GM20431 (cell line): Measurements from ENCODE around the gene PPP2CA.
"Not testable (repeated sequence)": the region's sequence is repeated elsewhere in the genome, so short reads cannot be mapped to it uniquely, and the experiment has no call there.

Source experiments
- in situ Hi-C: fragments of 300-500 bp; cut with MseI, MboI; formaldehyde crosslinking; loops from one replicate; pipeline ENCODE4 v1.15.0; 2020; ENCODE audit warnings: low sequenced_read_pairs; ENCODE audit not compliant: unreplicated experiment

Gene PPP2CA

DNA sequence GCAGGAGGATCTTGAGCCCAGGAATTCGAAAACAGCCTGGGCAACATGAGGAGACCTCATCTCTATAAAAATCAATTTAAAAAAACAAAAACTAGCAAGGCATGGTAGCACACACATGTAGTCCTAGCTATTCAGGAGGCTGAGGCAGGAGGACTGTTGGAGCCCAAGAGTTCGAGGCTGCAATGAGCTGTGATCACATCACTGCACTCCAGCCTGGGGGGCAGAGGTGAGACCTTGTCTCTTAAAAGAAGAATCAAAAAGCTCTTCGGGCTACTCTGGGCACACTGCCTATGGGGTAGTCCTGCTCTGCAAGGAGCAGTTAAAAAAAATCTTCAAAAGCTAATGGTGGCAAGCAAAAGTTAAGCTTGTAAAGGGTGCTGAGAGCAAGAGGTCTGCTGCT lies 72.6 kb downstream of the PPP2CA start:
- in situ Hi-C loops: no loop called here

DNA sequence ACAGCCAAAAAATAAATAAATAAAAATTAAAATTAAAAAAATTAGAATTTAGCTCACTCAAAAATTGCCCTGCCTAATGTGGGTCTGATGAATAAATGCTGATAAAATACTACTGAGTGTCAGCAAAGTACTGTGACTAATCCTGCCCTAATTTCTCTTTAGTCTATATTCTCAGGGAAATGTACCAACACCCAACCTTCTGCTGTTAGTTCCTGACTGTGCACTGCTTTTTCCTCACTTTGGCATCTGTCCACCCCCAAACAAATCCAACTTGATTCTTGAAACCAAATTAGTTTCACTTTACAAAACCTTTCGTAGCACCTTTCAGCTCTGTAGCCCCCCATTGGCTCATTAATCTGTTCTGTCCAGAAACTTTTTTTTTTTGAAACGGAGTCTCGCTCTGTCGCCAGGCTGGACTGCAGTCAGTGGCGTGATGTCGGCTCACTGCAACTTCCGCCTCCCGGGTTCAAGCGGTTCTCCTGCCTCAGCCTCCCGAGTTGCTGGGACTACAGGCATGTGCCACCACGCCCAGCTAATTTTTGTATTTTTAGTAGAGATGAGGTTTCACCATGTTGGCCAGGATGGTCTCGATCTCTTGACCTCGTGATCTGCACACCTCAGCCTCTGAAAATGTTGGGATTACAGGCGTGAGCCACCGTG lies 73.6 kb downstream of the PPP2CA start:
- in situ Hi-C loops: not testable (repeated sequence)

DNA sequence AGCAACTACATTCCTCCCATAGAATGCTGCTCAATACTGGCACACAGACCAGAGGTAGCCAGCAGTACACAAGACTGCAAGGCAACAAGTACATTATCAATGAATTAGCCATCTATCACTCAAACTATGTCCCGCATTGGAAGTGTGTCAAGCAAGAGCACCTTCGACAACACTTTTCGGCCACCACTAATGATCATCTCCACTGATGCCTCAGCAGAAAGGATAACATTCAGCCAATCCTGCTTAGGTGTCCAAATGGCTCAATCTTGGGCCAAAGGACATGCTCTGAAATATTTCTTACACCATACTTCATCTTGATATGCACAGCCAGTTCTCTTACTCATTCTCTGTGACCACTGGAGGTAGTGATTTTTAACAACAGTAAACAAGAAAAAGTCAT lies 74.2 kb downstream of the PPP2CA start:
- in situ Hi-C loops: no loop called here

DNA sequence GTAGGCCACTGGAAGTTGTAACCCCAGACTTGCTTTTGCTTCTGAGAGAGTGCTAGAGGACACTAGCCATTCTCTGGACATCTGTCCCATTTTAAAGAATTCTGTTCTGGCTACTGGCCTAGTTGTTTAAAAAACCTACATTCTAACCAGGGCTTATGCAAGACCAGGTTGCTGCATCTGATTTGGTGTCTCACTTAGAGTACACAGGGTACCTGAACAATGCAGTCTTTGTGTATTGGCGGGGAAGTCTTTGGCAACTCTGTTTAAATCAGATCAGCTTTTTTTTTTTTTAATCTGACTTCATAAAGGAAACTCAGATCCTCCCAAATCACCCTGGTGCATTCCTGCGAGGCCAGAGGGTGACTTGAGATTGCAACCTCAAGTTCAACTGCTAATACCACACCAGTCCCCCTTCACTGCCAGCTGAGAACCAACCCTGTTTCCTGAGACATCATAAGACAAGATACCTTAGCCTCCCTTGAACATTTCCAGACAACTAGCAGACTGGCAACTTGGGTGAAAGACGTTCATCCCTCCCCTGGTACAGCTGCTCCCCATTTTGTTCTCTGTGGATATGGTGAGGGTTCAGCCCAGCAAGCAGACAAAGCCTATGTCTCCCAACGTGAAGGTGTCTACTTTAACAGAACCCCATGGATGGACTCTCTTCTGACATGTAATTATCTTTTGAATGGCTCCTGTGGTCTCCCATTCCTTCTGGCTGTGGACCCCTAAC lies 76.1 kb downstream of the PPP2CA start:
- in situ Hi-C loops: loop anchor here (10.0 kb wide), 1 partner anchor 105 kb away; no protein-coding TSS in a partner anchor

DNA sequence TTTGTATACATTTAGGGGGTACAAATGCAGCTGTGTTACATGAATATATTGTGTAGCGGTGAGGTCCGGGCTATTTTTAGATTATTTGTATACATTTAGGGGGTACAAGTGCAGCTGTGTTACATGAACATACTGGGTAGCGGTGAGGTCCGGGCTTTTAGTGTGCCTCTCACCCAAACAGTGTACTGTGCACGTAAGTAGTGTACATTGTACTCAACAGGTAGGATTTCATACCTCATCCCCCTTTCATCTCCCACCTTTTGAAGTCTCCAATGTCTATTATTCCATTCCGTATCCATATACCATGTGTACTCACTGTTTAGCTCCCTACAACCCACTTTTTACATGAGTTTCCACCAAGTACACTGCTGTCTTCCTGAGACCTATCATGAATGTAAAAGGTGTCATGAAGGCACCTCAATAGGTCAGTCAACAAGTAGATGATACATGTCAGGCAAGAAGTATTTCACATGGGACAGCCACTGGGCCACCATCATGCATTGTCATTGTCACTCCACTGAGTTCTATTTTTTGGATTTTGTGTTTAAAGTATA lies 76.8 kb downstream of the PPP2CA start:
- in situ Hi-C loops: loop anchor here (10.0 kb wide), 1 partner anchor 104 kb away; no protein-coding TSS in a partner anchor

DNA sequence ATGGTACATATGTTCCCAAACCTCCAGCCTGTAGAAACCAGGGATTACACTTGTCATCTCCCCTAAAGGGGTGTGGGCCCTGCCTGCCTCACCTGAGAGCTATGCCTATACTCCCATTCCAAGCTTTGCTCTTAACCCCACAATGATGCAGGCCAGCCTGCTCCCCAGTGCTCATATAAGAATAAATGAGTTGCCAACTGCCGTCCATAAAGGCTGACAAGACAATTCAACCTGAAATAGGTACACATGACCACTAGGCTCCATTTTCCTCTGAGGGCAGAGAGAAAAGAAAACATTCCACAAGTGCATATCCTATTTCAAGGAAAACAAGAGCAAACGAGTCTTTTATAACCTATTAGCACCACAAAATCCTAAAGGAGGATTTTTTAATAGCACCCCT lies 77.6 kb downstream of the PPP2CA start:
- in situ Hi-C loops: loop anchor here (10.0 kb wide), 1 partner anchor 104 kb away; no protein-coding TSS in a partner anchor

DNA sequence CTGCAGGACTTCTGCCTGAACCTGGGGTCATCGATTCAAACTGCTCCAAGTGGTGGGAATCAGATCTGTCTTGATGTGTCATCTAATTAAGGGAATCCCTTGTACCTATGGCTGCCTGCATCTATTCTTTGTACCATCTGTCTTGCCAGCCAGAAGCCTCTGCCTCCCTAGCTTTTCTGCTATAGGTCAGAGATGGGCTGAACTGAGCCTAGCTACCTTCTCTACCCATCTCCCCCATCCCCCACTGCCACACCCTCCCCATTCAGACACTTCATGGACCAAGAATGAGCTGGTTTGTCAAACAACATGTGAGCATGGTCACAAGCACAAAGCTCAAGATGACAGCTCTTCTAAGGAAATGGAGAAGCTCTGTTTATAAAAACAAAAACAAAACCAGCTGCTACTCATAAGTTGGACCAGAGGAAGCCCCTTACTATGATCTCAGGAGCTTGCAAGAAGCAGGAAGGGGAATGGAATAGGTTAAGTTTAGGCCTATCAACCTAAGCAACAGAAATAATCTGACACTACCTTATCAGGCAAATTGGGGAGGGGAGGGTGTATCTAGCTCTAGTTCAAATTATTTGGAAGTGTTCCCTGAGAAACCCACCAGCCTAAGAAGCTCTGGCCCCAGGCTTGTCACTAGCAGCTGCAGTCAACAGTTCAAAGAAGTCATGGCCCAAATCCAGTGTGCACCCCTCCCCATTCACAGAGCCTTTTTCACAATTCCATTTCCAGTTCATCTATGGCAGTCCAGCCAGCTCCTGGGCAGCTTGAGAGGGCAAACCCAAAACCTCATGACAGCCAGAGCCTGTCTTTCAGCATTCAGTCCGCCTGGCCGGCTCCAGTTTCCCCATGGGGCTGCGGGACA lies 79.0 kb downstream of the PPP2CA start:
- in situ Hi-C loops: loop anchor here (10.0 kb wide), 1 partner anchor 102 kb away; no protein-coding TSS in a partner anchor

DNA sequence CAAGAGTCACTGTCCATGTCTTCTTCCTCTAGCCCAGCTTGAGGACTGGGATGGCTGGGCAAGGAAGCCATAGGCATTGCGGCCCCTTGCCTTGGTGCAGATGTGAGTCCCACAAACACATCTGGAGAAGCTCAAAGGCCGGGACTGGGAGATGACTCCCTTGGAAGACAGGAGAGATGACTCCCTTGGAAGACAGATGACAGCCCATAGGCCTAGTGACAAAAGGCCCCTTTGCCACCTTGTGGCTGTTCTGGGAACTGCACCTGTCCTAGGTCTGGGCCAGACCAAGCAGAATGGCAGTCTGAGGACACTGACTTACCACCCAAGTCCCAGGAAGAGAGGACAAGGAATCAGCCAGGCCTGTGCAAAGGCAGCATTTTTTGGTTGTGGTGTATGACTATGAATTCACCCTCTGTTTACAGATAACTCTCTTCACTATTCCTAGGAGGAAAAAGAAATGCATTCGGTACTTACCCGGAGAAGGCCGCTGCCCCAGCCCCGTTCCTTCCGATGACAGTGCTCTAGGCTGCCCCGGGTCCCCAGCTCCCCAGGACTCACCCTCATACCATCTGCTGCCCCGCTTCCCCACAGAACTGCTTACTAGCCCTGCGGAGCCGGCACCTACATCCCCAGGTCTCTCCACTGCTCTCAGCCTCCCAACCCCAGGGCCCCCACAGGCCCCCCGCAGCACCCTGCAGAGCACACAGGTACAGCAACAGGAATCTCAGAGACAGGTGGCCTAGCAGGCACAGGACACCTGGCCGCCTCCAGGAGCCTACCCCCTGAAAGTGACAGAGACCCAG lies 79.9 kb downstream of the PPP2CA start:
- in situ Hi-C loops: loop anchor here (10.0 kb wide), 1 partner anchor 101 kb away; no protein-coding TSS in a partner anchor

DNA sequence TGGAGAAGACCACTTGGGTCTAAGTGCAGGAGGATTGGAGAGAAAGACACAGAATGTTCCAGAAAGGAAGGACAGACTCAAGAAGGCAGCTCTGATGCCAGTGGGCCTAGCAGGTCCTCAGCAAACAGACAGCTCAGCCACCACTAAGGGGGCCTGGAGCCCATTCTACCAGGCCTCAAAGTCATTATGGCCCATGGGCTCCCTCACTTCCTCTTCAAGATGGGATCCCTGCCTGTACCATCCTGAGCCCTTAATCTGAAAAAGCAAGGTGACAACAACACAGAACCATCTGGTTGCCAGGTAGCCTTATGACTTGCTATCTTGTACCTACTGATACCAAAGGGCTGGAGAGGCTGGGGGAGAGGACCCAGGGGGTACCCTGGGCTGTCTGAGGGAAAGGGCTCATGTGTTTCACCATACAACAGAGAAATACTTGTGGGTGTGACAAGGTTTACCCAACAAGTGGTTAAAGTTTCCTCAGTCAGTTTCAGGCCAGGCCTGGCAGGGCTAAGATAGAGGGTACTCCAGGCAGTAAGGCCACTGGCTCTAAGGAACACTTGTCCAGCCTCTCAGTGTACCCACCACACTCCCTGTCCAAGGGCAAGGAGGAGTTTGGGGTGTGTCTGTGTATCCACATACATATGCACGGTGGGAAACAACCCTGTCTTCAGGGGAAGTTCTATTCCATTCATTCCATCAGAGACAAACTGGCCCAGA lies 80.7 kb downstream of the PPP2CA start:
- in situ Hi-C loops: loop anchor here (10.0 kb wide), 1 partner anchor 100 kb away; no protein-coding TSS in a partner anchor
